Ramos (cell line): ENCODE data around the gene LRSAM1.
"Not testable (repeated sequence)": the region's sequence is repeated elsewhere in the genome, so short reads cannot be mapped to it uniquely, and the experiment has no call there.

Experiments used
- in situ Hi-C: fragments of 300-500 bp; cut with MboI; formaldehyde crosslinking; loops from one replicate; pipeline ENCODE4 v1.14.3; 2022; ENCODE audit warnings: low sequenced_read_pairs; ENCODE audit not compliant: unreplicated experiment

Gene LRSAM1

GRCh38 chr9:127451858-127452656 lies 747 bp downstream of the LRSAM1 start:
- in situ Hi-C loops: no loop called here

GRCh38 chr9:127452691-127453090 lies 1.4 kb downstream of the LRSAM1 start:
- in situ Hi-C loops: no loop called here

- in situ Hi-C loops: no loop called here
Observed at GRCh38 chr9:127455324-127455992, 4.1 kb downstream of the LRSAM1 start.

DNA sequence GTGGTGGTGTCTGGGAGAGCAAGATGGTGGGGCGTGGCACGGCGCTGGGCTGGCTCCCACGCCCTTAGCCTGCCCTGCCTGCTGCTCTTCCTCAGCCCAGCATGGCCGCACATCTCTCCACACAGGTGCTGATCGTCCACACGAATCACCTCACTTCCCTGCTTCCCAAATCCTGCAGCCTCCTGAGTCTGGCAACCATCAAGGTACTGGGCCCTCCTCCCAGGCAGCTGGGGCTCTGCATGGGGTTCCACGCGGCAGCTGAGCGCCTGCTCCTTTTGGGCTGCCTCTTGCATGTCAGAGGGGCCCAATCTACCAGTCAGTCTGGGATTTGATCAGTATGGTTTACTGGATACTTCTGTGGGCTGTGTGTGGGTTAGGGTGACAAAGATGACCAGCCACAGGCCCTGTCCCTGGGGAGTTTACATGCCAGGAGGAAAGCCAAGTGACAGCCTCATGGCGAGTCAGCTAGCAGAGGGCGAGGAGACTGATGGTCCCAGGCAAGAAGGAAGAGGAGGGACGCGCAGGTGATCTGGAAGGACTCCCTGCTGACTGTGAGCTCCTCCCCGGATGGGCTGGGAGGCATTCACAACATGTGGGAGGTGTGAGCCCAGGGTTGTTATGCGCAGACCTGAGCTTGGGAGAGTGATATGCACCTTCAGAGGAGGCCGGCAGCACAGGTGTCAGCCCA lies 6.0 kb downstream of the LRSAM1 start:
- in situ Hi-C loops: no loop called here

- in situ Hi-C loops: no loop called here
Observed at GRCh38 chr9:127458921-127459320, 7.6 kb downstream of the LRSAM1 start.

DNA sequence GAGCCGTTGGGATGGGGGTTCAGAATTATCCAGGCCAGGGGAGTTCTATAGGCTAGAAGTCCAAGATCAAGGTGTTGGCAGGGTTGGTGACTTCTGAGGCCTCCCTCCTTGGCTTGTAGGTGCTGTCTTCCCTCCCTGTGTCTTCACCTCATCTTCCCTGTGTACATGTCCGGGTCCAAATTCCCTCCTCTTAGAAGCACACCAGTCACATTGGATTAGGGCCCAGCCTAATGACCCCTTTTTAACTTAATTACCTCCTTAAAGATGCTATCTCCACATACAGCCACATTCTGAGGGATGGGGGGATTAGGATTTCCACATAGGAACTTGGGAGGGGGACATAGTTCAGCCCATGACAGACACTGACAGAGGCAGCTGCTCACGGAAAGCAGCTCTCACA lies 12.1 kb downstream of the LRSAM1 start:
- in situ Hi-C loops: no loop called here

GRCh38 chr9:127463911-127464310 lies 12.6 kb downstream of the LRSAM1 start:
- in situ Hi-C loops: no loop called here

- in situ Hi-C loops: not testable (repeated sequence)
Observed at GRCh38 chr9:127466407-127466917, 15.2 kb downstream of the LRSAM1 start.

DNA sequence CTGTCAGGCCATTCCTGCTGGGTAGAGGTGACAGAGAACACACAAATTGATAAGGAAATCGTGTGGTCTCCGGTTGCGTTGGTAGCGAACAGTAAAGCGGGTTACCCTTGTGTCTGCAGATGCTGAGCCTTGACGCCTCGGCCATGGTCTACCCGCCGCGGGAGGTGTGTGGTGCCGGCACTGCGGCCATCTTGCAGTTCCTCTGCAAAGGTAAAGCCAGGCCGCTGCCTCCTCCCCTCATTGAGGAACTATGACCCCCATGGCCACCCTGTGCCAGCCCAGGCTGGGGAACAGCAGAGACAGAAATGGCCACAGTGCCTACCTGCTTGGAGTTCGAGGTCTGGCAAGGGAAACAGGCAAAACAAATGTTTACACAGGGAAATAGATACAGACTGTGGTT lies 16.3 kb downstream of the LRSAM1 start:
- in situ Hi-C loops: no loop called here

DNA sequence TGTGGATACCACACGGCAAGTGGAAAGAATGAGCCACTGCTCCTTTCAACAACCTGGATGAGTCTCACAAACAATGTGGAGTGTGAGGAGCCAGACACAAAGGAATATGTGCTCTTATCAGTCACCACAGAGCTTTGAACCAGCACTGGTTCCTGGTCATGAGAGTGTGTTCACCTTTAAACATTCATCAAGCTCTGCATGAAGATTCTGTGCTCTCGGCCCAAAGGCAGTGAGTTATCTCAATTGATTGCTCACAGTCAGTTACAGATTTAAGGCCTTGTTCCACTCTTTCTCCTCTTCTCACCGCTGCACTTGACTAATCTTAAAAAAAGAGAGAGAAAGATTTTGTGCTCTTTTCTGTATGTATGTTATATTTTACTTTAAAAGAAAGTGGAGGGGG lies 19.4 kb downstream of the LRSAM1 start:
- in situ Hi-C loops: no loop called here

GRCh38 chr9:127473501-127473900 lies 22.2 kb downstream of the LRSAM1 start:
- in situ Hi-C loops: no loop called here

GRCh38 chr9:127473932-127474331 lies 22.6 kb downstream of the LRSAM1 start:
- in situ Hi-C loops: no loop called here

DNA sequence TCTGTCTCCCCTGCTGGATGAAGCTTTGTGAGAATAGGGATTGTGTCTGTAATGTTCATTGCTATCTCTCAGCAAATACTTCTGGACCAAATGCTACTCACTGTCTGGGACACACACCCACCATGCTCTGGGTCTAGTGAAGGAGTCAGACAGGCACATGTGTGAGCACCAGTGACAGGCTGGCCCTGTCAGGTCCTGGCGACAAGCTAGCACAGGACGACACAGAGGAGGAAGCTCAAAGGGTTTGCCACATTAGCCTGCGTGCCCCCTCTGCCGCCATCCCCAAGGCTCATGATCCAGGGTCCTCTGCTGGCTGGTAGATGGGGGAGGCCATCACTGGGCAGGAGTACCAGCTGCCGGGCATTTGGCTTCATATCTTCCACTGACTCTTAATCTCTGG lies 23.3 kb downstream of the LRSAM1 start:
- in situ Hi-C loops: no loop called here

DNA sequence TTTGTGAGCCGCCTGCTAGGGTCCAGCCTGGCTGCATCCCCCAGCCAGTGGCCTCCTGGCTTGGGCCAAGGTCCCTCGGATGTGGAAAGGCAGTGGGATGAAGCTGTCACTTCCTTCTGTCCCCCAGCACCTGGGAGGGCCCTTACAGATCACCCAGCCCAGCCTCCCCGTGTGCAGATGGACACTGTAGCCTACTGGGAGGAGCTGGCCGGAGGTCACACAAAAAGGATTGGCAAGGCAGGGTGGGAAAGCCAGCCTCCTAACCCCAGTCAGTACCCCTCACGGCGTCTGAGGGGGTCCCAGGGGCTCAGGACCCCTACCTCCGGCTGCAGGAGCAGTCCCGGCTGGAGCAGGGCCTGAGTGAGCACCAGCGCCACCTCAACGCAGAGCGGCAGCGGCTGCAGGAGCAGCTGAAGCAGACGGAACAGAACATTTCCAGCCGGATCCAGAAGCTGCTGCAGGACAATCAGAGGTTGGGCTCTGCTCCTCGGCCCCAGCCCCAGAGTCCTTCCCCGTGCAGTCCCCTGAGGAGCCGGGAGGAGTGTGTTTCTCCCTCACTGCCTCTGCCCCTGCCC lies 28.3 kb downstream of the LRSAM1 start:
- in situ Hi-C loops: no loop called here

- in situ Hi-C loops: no loop called here
Observed at GRCh38 chr9:127482662-127483061, 31.4 kb downstream of the LRSAM1 start.

DNA sequence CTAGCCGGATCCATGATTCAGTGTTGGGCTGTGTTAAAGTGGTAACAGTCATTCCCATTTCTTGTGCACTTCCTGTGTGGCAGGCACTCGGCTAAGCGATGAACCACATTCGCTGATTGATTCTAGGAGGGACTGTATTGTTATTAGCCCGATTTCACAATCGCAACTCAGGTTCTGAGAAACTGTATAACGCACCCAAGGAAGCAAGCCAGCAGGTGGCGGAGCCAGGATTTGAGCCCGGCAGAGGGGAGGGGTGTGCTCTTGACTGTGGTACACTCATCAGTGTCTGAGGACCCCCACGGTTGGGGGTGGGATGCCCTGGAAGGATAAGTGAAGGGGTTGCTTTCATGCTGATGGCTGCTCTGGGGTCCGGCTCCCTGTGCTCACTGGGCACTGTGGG lies 34.7 kb downstream of the LRSAM1 start:
- in situ Hi-C loops: no loop called here

- in situ Hi-C loops: no loop called here
Observed at GRCh38 chr9:127488946-127489345, 37.6 kb downstream of the LRSAM1 start.

GRCh38 chr9:127489471-127490115 lies 38.3 kb downstream of the LRSAM1 start:
- in situ Hi-C loops: no loop called here

- in situ Hi-C loops: no loop called here
Observed at GRCh38 chr9:127490535-127491230, 39.4 kb downstream of the LRSAM1 start.

DNA sequence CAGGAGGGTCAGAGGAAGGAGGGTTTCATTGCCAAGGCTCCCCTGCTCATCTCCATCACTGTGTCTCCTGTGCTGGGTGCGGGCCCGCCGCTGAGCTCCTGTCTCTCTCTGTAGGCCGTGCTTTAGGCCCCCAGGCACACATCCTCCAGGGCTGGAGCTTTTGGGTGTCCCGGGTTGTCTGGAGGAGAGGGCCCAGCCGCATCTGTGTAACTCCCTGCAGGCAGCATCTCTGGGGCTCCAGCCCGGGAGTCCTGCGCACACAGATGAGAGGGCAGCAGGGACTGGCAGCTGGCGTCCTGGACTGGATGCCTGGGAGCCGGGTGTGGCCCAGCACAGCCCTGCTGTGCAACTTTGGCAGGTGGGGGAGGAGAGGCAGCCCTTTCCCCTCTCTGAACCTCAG lies 40.2 kb downstream of the LRSAM1 start:
- in situ Hi-C loops: no loop called here
